Measurements from ENCODE around the gene IL4R. TPM values are rescaled to one million over a fixed set of nuclear protein-coding genes. Genes with fewer than 3 reads are reported as not detected.
A peak's percentile ranks its signal among the peaks of the same experiment; 100 is the strongest.

Gene IL4R
- total and polyA plus RNA-seq, 2 of the 13 experiments (the other 11 are each of a cell fraction or from before 2014, with no cell fraction given) = 15.9 to 49.6 TPM

DNA sequence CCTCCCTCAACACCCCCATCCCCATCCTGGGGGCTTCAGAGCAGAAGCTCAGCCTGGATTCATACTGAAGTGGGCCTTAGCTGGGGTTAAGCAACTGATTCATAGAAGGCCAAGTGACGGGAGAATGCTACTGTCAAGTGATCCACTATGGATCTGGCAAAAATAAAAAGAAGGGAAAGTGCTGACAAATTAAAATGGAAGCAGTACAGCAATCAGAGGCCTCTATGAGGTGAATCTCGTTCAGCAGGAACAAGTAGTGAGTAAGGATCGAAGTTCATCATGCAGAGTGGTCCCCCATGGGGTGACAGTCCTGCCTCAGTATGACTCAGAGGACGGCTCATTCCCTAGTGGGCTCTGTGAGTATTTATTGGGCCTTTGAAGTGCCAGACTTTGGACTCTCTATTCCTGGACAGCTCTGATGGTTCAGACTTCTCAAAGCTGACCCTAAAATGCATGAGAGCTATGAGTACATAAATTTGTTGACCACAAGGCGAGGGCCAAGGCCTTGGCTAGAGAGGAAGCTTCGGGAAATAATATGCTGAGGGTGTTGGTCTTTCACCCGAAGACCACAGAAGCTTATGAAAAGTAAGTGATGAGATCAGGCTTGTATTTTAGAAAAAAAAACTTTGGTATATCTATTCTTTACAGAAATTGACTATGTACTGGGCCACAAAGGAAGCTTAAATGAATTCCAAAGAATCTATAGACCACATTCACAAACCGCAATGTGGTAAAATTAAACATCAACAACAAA is 39.9 kb upstream of the IL4R start (continued):
- TF ChIP-seq FOXK1 (CRISPR knock-in tag; IDR thresholded peaks at IDR 0.05; ENCODE audit: borderline replicate concordance, low read depth) (peak; percentile 94), ELF3 (CRISPR knock-in tag; IDR thresholded peaks at IDR 0.05) (peak; percentile 95), HNRNPUL1 (IDR thresholded peaks at IDR 0.05; ENCODE audit: low read depth, low read length) (no peak), ZFP1 (CRISPR knock-in tag; IDR thresholded peaks at IDR 0.05) (peak; percentile 90), ZNF30 (CRISPR knock-in tag; IDR thresholded peaks at IDR 0.05) (no peak), KLF9 (CRISPR knock-in tag; IDR thresholded peaks at IDR 0.05; ENCODE audit: low read depth) (no peak), SMYD3 (CRISPR knock-in tag; IDR thresholded peaks at IDR 0.05) (peak; percentile 95), ZNF713 (CRISPR knock-in tag; IDR thresholded peaks at IDR 0.05) (no peak), MAF1 (CRISPR knock-in tag; IDR thresholded peaks at IDR 0.05; ENCODE audit: borderline replicate concordance) (no peak), ZNF747 (CRISPR knock-in tag; IDR thresholded peaks at IDR 0.05; ENCODE audit: borderline replicate concordance) (no peak; the same call in 1 of the 2 replicates), SNAPC2 (CRISPR knock-in tag; IDR thresholded peaks at IDR 0.05) (peak; percentile 96), NFE2L1 (CRISPR knock-in tag; IDR thresholded peaks at IDR 0.05; ENCODE audit: borderline replicate concordance) (no peak), EZH2 (conservative IDR thresholded peaks at IDR 0.05; ENCODE audit: low read depth, low read length) (no peak), CBX2 (IDR thresholded peaks at IDR 0.05; ENCODE audit: low read depth, low read length) (no peak), CBX2 (CRISPR knock-in tag; IDR thresholded peaks at IDR 0.05; ENCODE audit: low read depth) (no peak), TGIF2 (CRISPR knock-in tag; IDR thresholded peaks at IDR 0.05) (peak; percentile 84)
- TF ChIP-seq, protein P1, sequence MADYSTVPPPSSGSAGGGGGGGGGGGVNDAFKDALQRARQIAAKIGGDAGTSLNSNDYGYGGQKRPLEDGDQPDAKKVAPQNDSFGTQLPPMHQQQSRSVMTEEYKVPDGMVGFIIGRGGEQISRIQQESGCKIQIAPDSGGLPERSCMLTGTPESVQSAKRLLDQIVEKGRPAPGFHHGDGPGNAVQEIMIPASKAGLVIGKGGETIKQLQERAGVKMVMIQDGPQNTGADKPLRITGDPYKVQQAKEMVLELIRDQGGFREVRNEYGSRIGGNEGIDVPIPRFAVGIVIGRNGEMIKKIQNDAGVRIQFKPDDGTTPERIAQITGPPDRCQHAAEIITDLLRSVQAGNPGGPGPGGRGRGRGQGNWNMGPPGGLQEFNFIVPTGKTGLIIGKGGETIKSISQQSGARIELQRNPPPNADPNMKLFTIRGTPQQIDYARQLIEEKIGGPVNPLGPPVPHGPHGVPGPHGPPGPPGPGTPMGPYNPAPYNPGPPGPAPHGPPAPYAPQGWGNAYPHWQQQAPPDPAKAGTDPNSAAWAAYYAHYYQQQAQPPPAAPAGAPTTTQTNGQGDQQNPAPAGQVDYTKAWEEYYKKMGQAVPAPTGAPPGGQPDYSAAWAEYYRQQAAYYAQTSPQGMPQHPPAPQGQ (CRISPR knock-in tag; IDR thresholded peaks at IDR 0.05; ENCODE audit: borderline replicate concordance) = no peak
- TF ChIP-seq, protein P2, sequence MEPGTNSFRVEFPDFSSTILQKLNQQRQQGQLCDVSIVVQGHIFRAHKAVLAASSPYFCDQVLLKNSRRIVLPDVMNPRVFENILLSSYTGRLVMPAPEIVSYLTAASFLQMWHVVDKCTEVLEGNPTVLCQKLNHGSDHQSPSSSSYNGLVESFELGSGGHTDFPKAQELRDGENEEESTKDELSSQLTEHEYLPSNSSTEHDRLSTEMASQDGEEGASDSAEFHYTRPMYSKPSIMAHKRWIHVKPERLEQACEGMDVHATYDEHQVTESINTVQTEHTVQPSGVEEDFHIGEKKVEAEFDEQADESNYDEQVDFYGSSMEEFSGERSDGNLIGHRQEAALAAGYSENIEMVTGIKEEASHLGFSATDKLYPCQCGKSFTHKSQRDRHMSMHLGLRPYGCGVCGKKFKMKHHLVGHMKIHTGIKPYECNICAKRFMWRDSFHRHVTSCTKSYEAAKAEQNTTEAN (CRISPR knock-in tag; conservative IDR thresholded peaks at IDR 0.05) = peak; percentile 89
- TF ChIP-seq, protein P3, sequence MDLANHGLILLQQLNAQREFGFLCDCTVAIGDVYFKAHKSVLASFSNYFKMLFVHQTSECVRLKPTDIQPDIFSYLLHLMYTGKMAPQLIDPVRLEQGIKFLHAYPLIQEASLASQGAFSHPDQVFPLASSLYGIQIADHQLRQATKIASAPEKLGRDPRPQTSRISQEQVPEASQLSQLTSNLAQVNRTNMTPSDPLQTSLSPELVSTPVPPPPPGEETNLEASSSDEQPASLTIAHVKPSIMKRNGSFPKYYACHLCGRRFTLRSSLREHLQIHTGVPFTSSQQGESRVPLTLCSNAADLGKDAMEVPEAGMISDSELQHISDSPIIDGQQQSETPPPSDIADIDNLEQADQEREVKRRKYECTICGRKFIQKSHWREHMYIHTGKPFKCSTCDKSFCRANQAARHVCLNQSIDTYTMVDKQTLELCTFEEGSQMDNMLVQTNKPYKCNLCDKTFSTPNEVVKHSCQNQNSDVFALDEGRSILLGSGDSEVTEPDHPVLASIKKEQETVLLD (CRISPR knock-in tag; IDR thresholded peaks at IDR 0.05; ENCODE audit: low read depth) = no peak
- TF ChIP-seq, protein P4, sequence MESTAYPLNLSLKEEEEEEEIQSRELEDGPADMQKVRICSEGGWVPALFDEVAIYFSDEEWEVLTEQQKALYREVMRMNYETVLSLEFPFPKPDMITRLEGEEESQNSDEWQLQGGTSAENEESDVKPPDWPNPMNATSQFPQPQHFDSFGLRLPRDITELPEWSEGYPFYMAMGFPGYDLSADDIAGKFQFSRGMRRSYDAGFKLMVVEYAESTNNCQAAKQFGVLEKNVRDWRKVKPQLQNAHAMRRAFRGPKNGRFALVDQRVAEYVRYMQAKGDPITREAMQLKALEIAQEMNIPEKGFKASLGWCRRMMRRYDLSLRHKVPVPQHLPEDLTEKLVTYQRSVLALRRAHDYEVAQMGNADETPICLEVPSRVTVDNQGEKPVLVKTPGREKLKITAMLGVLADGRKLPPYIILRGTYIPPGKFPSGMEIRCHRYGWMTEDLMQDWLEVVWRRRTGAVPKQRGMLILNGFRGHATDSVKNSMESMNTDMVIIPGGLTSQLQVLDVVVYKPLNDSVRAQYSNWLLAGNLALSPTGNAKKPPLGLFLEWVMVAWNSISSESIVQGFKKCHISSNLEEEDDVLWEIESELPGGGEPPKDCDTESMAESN (CRISPR knock-in tag; conservative IDR thresholded peaks at IDR 0.05) = 0 out of 2 replicates have a peak, but pooled peaks have one; percentile 50
- TF ChIP-seq, protein P5, sequence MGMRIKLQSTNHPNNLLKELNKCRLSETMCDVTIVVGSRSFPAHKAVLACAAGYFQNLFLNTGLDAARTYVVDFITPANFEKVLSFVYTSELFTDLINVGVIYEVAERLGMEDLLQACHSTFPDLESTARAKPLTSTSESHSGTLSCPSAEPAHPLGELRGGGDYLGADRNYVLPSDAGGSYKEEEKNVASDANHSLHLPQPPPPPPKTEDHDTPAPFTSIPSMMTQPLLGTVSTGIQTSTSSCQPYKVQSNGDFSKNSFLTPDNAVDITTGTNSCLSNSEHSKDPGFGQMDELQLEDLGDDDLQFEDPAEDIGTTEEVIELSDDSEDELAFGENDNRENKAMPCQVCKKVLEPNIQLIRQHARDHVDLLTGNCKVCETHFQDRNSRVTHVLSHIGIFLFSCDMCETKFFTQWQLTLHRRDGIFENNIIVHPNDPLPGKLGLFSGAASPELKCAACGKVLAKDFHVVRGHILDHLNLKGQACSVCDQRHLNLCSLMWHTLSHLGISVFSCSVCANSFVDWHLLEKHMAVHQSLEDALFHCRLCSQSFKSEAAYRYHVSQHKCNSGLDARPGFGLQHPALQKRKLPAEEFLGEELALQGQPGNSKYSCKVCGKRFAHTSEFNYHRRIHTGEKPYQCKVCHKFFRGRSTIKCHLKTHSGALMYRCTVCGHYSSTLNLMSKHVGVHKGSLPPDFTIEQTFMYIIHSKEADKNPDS (CRISPR knock-in tag; IDR thresholded peaks at IDR 0.05) = peak; percentile 100

Data from HepG2 (cell line).